ENCODE results near the gene IGHMBP2.

- TF ChIP-seq CTCF (IDR thresholded peaks at IDR 0.05; ENCODE audit: low read depth, low read length, poor library complexity, severe bottlenecking), result no peak
- no peak for TF ChIP-seq EZH2phosphoT487 (IDR thresholded peaks at IDR 0.05; ENCODE audit: borderline replicate concordance, low read length)
Measured at GRCh38 chr11:68947151-68947550, 43.5 kb downstream of the IGHMBP2 start.
